GM06990 (cell line): ENCODE measurements around the gene INO80D.

Experiments used
- DNase-seq: peaks from one replicate; pipeline ENCODE4 v3.0.0-alpha.2; 2011; ENCODE audit not compliant: insufficient read length; ENCODE audit errors: extremely low read depth
- H3K27me3 ChIP-seq: replicated peaks from 2 replicates; pipeline ENCODE4 v1.6.0; 2011; ENCODE audit warnings: low read length; ENCODE audit not compliant: control insufficient read depth, insufficient read depth
- H3K36me3 ChIP-seq: 2 replicates; pipeline ENCODE4 v1.5.1; 2011; ENCODE audit warnings: low read length; ENCODE audit not compliant: control insufficient read depth, insufficient read depth
- H3K4me3 ChIP-seq: replicated peaks from 2 replicates; pipeline ENCODE4 v1.5.1; 2011; ENCODE audit warnings: low read depth, mild to moderate bottlenecking, control low read depth, low read length
- TF ChIP-seq, protein P1 (sequence below): IDR thresholded peaks from 2 replicates; pipeline ENCODE4 v1.5.1; 2011; ENCODE audit warnings: low read length, control low read depth, mild to moderate bottlenecking, inconsistent platforms; ENCODE audit not compliant: insufficient read depth, poor library complexity, severe bottlenecking

Gene INO80D

DNA sequence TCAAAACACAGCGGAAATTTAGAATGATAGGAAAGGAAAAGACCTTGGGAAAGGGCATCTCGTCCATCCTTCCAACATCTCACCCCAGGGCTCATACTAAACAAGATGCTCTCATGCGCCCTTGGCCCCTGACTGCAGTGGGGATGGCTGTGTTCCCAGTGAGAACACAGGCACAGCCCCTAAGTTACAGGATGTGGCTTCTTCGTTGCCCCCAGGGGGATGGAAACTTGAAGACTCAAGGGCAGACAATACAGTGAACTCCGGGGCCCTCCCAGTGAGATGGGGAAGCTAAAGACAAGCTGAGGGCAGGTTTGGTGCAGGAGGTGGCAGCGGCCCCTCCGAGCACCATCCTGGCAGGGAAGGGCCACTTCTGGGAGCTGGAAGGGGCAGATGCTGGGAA lies 139.7 kb downstream of the INO80D start:
- H3K36me3 ChIP-seq, result no peaks in the 10 kb centered on the region
- TF ChIP-seq, protein P1, sequence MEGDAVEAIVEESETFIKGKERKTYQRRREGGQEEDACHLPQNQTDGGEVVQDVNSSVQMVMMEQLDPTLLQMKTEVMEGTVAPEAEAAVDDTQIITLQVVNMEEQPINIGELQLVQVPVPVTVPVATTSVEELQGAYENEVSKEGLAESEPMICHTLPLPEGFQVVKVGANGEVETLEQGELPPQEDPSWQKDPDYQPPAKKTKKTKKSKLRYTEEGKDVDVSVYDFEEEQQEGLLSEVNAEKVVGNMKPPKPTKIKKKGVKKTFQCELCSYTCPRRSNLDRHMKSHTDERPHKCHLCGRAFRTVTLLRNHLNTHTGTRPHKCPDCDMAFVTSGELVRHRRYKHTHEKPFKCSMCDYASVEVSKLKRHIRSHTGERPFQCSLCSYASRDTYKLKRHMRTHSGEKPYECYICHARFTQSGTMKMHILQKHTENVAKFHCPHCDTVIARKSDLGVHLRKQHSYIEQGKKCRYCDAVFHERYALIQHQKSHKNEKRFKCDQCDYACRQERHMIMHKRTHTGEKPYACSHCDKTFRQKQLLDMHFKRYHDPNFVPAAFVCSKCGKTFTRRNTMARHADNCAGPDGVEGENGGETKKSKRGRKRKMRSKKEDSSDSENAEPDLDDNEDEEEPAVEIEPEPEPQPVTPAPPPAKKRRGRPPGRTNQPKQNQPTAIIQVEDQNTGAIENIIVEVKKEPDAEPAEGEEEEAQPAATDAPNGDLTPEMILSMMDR, result no peak
- H3K4me3 ChIP-seq, result no peak overlapping the region
- no peak for DNase-seq
- H3K27me3 ChIP-seq, result no peaks in the 10 kb centered on the region; the same call in none of the 2 replicates
